SU-DHL-6 (cell line): Measurements from ENCODE around the gene PICALM.

ENCODE experiments used
- H2AFZ ChIP-seq: fragments of 200-600 bp; sonication (generic); 2 replicates; pipeline ENCODE4 v1.6.1; 2014; ENCODE audit warnings: low read depth, mild to moderate bottlenecking, moderate library complexity, mixed read lengths, antibody characterized with exemption, low read length; ENCODE audit not compliant: severe bottlenecking
- H3F3A ChIP-seq: fragments of 200-600 bp; shearing (Covaris generic); 2 replicates; pipeline ENCODE4 v1.6.0; 2016; ENCODE audit warnings: antibody characterized with exemption, mild to moderate bottlenecking; ENCODE audit not compliant: insufficient read depth
- H3K27ac ChIP-seq: fragments of 200-600 bp; sonication (generic); 2 replicates; pipeline ENCODE4 v1.5.1; 2016; ENCODE audit warnings: low read depth, mild to moderate bottlenecking, low read length, moderate library complexity, mixed read lengths
- H3K27me3 ChIP-seq: fragments of 200-600 bp; sonication (generic), shearing (Covaris generic); 2 replicates; pipeline ENCODE4 v1.6.0; 2014; ENCODE audit warnings: mild to moderate bottlenecking, low read length
- H3K36me3 ChIP-seq: fragments of 200-600 bp; sonication (generic); 2 replicates; pipeline ENCODE4 v1.6.1; 2014; ENCODE audit warnings: mild to moderate bottlenecking, low read length, mixed read lengths
- H3K4me2 ChIP-seq: fragments of 300-600, 200-600 bp; shearing (Covaris generic), sonication (generic); 2 replicates; pipeline ENCODE4 v1.6.0; 2014; ENCODE audit warnings: low read length, low read depth, mild to moderate bottlenecking; ENCODE audit not compliant: poor library complexity, severe bottlenecking
- H3K4me3 ChIP-seq: fragments of 200-600 bp; sonication (generic); 2 replicates; pipeline ENCODE4 v1.5.1; 2014; ENCODE audit warnings: antibody characterized with exemption, low read length, mild to moderate bottlenecking, mixed read lengths; ENCODE audit not compliant: insufficient read depth, poor library complexity, severe bottlenecking
- H3K79me2 ChIP-seq: fragments of 200-600 bp; sonication (generic); 2 replicates; pipeline ENCODE4 v1.6.1; 2014; ENCODE audit warnings: mild to moderate bottlenecking, low read length, moderate library complexity; ENCODE audit not compliant: insufficient read depth
- H3K9ac ChIP-seq: fragments of 200-600 bp; sonication (generic); 2 replicates; pipeline ENCODE4 v1.7.0; 2014; ENCODE audit warnings: mild to moderate bottlenecking, low read length
- H3K9me2 ChIP-seq: fragments of 200-600 bp; sonication (generic); replicated peaks from 2 replicates; pipeline ENCODE4 v1.6.1; 2014; ENCODE audit warnings: low read length; ENCODE audit not compliant: insufficient read depth
- H3K9me3 ChIP-seq: fragments of 200-600 bp; sonication (generic); 2 replicates; pipeline ENCODE4 v1.6.1; 2014; ENCODE audit warnings: low read length, mixed read lengths; ENCODE audit not compliant: insufficient read depth
- H4K20me1 ChIP-seq: fragments of 200-600 bp; sonication (generic); 2 replicates; pipeline ENCODE4 v1.6.1; 2014; ENCODE audit warnings: low read depth, mild to moderate bottlenecking, antibody characterized with exemption, low read length, moderate library complexity, mixed read lengths
- CTCF ChIP-seq: fragments of 200-600 bp; sonication (generic); IDR thresholded peaks from one replicate; pipeline ENCODE4 v1.5.1; 2017; ENCODE audit warnings: antibody characterized with exemption, mild to moderate bottlenecking, low read length, moderate library complexity; ENCODE audit not compliant: insufficient read depth, poor library complexity, severe bottlenecking
- EZH2phosphoT487 ChIP-seq: fragments of 200-600 bp; sonication (generic), shearing (Covaris generic); conservative IDR thresholded peaks from 2 replicates; pipeline ENCODE4 v1.6.1; 2018; ENCODE audit warnings: mild to moderate bottlenecking, antibody characterized with exemption, low read length, moderate library complexity, mixed read lengths

PICALM gene

GRCh38 chr11:86097980-86098379 lies 29.1 kb upstream of the PICALM start:
- Histone ChIP-seq H3K79me2 (no peaks in the 10 kb centered on the region), H3K4me2 (no peak overlapping the region), H3K9me2 (no peaks in the 10 kb centered on the region), H4K20me1 (no peaks in the 10 kb centered on the region), H3F3A (no peaks in the 10 kb centered on the region), H3K27ac (no peak overlapping the region), H3K9me3 (no peaks in the 10 kb centered on the region), H3K27me3 (no peaks in the 10 kb centered on the region), H3K36me3 (no peaks in the 10 kb centered on the region), H3K4me3 (no peak overlapping the region), H3K9ac (no peak overlapping the region), H2AFZ (no peak overlapping the region)
- TF ChIP-seq EZH2phosphoT487 = no peak
- no peak for TF ChIP-seq CTCF

- Histone ChIP-seq H3K4me2 (no peak overlapping the region), H3K79me2 (no peaks in the 10 kb centered on the region), H3K9me2 (no peaks in the 10 kb centered on the region), H3K9ac (no peak overlapping the region), H3K4me3 (no peak overlapping the region), H3K27me3 (no peaks in the 10 kb centered on the region), H4K20me1 (no peaks in the 10 kb centered on the region), H2AFZ (no peak overlapping the region), H3K9me3 (no peaks in the 10 kb centered on the region), H3K36me3 (no peaks in the 10 kb centered on the region), H3F3A (no peaks in the 10 kb centered on the region), H3K27ac (no peak overlapping the region)
- TF ChIP-seq EZH2phosphoT487 (no peak), CTCF (no peak)
These were observed 22.7 kb upstream of the PICALM start for GRCh38 chr11:86091566-86091965.

GRCh38 chr11:86091086-86091485 lies 22.2 kb upstream of the PICALM start:
- no peaks in the 10 kb centered on the region for H3K36me3 ChIP-seq
- no peak overlapping the region for H3K4me2 ChIP-seq
- H3K9me2 ChIP-seq = no peaks in the 10 kb centered on the region
- no peak for TF ChIP-seq EZH2phosphoT487
- TF ChIP-seq CTCF = no peak
- H3K27ac ChIP-seq = no peak overlapping the region
- H4K20me1 ChIP-seq = no peaks in the 10 kb centered on the region
- H3K9me3 ChIP-seq = no peaks in the 10 kb centered on the region
- H3K27me3 ChIP-seq = no peaks in the 10 kb centered on the region
- H3K79me2 ChIP-seq = no peaks in the 10 kb centered on the region
- no peak overlapping the region for H2AFZ ChIP-seq
- no peak overlapping the region for H3K9ac ChIP-seq
- H3K4me3 ChIP-seq = no peak overlapping the region
- no peaks in the 10 kb centered on the region for H3F3A ChIP-seq
